ENCODE measurements around the gene TMIE. TPM values are rescaled to one million over a fixed set of nuclear protein-coding genes. Genes with fewer than 3 reads are reported as not detected.

The TMIE gene
- total RNA-seq, 6 donors from 2014 or later, result 0.49 to 2.1 (median 1.2) TPM; not detected in 1

GRCh38 chr3:46664188-46664970, 36.8 kb upstream of the TMIE start:
- DNase-seq, result no peak

GRCh38 chr3:46664971-46665762, 36.0 kb upstream of the TMIE start:
- no peak for TF ChIP-seq POLR2A (IDR thresholded peaks at IDR 0.05)
- no peak for TF ChIP-seq CTCF (IDR thresholded peaks at IDR 0.05)
- no peak for TF ChIP-seq POLR2AphosphoS5 (IDR thresholded peaks at IDR 0.05)
- no peak for TF ChIP-seq EP300 (IDR thresholded peaks at IDR 0.05)
- no peaks in the 10 kb centered on the region for H3K9me3 ChIP-seq
- H3K4me3 ChIP-seq, result no peak overlapping the region
- no peak for ATAC-seq (ENCODE audit: low FRiP score in 2 of 2)
- peaks cover 0 to 1% (median 0%) of the 10 kb centered on the region in 4 donors for H3K36me3 ChIP-seq
- DNase-seq, result no peak
- no peaks in the 10 kb centered on the region for H3K27me3 ChIP-seq
- H3K27ac ChIP-seq, result no peak overlapping the region
- peaks cover 4 to 9% (median 6%) of the 10 kb centered on the region in 4 donors for H3K4me1 ChIP-seq
- WGBS, 2 donors, result 71 to 79% methylated on average over 17 to 23 of the region's 23 CpGs

More at GRCh38 chr3:46664188-46664970, 36.8 kb upstream of the TMIE start:
- no peak for ATAC-seq (ENCODE audit: low FRiP score in 2 of 2)
- Histone ChIP-seq H3K9me3 (no peaks in the 10 kb centered on the region), H3K27me3 (no peaks in the 10 kb centered on the region), H3K4me3 (no peak overlapping the region), H3K4me1 (peaks cover 4 to 9% (median 6%) of the 10 kb centered on the region in 4 donors), H3K36me3 (no peaks in the 10 kb centered on the region), H3K27ac (no peak overlapping the region)
- 80 to 93% methylated on average over 1 to 6 of the region's 6 CpGs for WGBS, 2 donors
- TF ChIP-seq POLR2A (IDR thresholded peaks at IDR 0.05), result no peak
- TF ChIP-seq CTCF (IDR thresholded peaks at IDR 0.05), result no peak
- no peak for TF ChIP-seq EP300 (IDR thresholded peaks at IDR 0.05)

GRCh38 chr3:46665763-46666452, 35.3 kb upstream of the TMIE start:
- H3K36me3 ChIP-seq, result peaks cover 0 to 9% (median 0%) of the 10 kb centered on the region in 4 donors
- ATAC-seq (ENCODE audit: low FRiP score in 2 of 2), result no peak
- TF ChIP-seq POLR2A (IDR thresholded peaks at IDR 0.05), result no peak
- TF ChIP-seq CTCF (IDR thresholded peaks at IDR 0.05), result no peak
- no peak for TF ChIP-seq EP300 (IDR thresholded peaks at IDR 0.05)
- no peak for TF ChIP-seq POLR2AphosphoS5 (IDR thresholded peaks at IDR 0.05)
- no peaks in the 10 kb centered on the region for H3K27me3 ChIP-seq
- peak in 1 of 2 donors; percentile 17 for DNase-seq
- H3K4me1 ChIP-seq, result peaks cover 4 to 9% (median 6%) of the 10 kb centered on the region in 4 donors
- H3K27ac ChIP-seq, result no peak overlapping the region
- WGBS, 2 donors, result 87 to 88% methylated on average over 8 to 9 of the region's 9 CpGs
- H3K4me3 ChIP-seq, result no peak overlapping the region
- H3K9me3 ChIP-seq, result no peaks in the 10 kb centered on the region

GRCh38 chr3:46666453-46666845, 34.7 kb upstream of the TMIE start:
- peaks cover 0 to 14% (median 3%) of the 10 kb centered on the region in 4 donors for H3K36me3 ChIP-seq
- peak in 1 of 2 donors; percentile 19 for DNase-seq
- TF ChIP-seq POLR2AphosphoS5 (IDR thresholded peaks at IDR 0.05) (no peak), CTCF (IDR thresholded peaks at IDR 0.05) (no peak), POLR2A (IDR thresholded peaks at IDR 0.05) (no peak), EP300 (IDR thresholded peaks at IDR 0.05) (no peak)
- no peak for ATAC-seq (ENCODE audit: low FRiP score in 2 of 2)
- H3K4me3 ChIP-seq, result no peak overlapping the region
- no peaks in the 10 kb centered on the region for H3K27me3 ChIP-seq
- no peak overlapping the region for H3K27ac ChIP-seq
- peaks cover 4 to 9% (median 6%) of the 10 kb centered on the region in 4 donors for H3K4me1 ChIP-seq
- WGBS, 2 donors, result 53 to 65% methylated on average over 7 of the region's 7 CpGs
- no peaks in the 10 kb centered on the region for H3K9me3 ChIP-seq
